Lower leg skin (tissue), 4 donors: ENCODE results near the gene POFUT2. TPM values are rescaled to one million over a fixed set of nuclear protein-coding genes. Genes with fewer than 3 reads are reported as not detected.
A peak's percentile ranks its signal among the peaks of the same experiment; 100 is the strongest.
"Not testable (repeated sequence)": the region's sequence is repeated elsewhere in the genome, so short reads cannot be mapped to it uniquely, and the experiment has no call there.

Experiments used
- DNase-seq, 2 donors: peaks; one replicate each; pipeline ENCODE4 v3.0.0-alpha.2; 2019; ENCODE audit warnings: low spot score in 2 of 2
- H3K4me3 ChIP-seq: fragments of 200-600 bp; sonication (generic); 2 replicates; pipeline ENCODE4 v1.5.1; 2017; ENCODE audit warnings: mild to moderate bottlenecking, low read depth; ENCODE audit not compliant: poor library complexity, severe bottlenecking
- CTCF ChIP-seq, 3 donors: fragments of 450-650 bp; IDR thresholded peaks; one replicate each; pipeline ENCODE4 v1.5.1; 2016; ENCODE audit warnings: antibody characterized with exemption in 3 of 3, mild to moderate bottlenecking in 3 of 3, moderate library complexity in 2 of 3
- POLR2A ChIP-seq, 2 donors: fragments of 450-650 bp; IDR thresholded peaks; one replicate each; pipeline ENCODE4 v1.6.1; 2016 to 2017; ENCODE audit warnings: antibody characterized with exemption in 2 of 2, mild to moderate bottlenecking in 1 of 2, moderate library complexity in 1 of 2
- WGBS, 2 donors: methylation state at CpG; one replicate each; pipeline ENCODE4 v1.1.5; 2018; 5-methylcytosine and 5-hydroxymethylcytosine counted together
- intact Hi-C: fragments of 100-400 bp; cut with DNase I; formaldehyde crosslinking; loops from one replicate; pipeline ENCODE4 v1.15.0; 2023; ENCODE audit warnings: low total_unique reads
- total RNA-seq, 4 donors: library from RNA; depleted of rRNA; stranded (reverse); fragments of >200 nt; gene quantifications; one replicate each; pipeline ENCODE4 v1.1.0, GENCODE V29; 2016

Gene POFUT2
- total RNA-seq, 4 donors from 2014 or later = 15.0 to 22.1 (median 18.9) TPM

GRCh38 chr21:45318556-45319404 is 31.1 kb upstream of the POFUT2 start:
- intact Hi-C loops = no loop called here
- peak in 1 of 2 donors; percentile 92 for DNase-seq
- 76 to 87% methylated on average over 24 of the region's 24 CpGs for WGBS, 2 donors
- H3K4me3 ChIP-seq = no peak overlapping the region
- TF ChIP-seq POLR2A (IDR thresholded peaks at IDR 0.05) (no peak), CTCF (IDR thresholded peaks at IDR 0.05) (peak in 1 of 3 donors; percentile 26)

DNA sequence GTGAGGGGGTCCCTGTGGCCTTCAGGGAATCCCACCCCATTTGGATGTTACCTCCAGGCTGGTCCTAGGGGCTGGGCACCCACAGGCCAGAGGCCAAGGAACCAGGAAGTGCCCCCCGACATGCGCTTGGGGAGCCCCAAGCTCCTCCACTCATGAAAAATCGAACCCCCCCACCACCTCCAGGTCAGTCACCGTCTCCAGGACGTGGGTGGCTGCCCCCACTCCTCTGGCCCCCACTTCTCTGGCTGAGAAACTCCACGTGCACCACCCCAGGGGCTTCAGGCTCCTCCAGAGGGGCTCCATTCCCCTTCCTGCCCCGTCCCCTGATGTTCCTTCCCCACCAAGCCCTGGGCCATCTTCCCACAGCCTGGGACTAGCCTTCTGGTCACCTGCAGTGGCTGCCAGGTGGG is 30.5 kb upstream of the POFUT2 start:
- H3K4me3 ChIP-seq = no peak overlapping the region
- intact Hi-C loops = no loop called here
- 85 to 93% methylated on average over 4 of the region's 7 CpGs for WGBS, 2 donors
- TF ChIP-seq CTCF (IDR thresholded peaks at IDR 0.05) (no peak), POLR2A (IDR thresholded peaks at IDR 0.05) (no peak)
- DNase-seq = no peak

DNA sequence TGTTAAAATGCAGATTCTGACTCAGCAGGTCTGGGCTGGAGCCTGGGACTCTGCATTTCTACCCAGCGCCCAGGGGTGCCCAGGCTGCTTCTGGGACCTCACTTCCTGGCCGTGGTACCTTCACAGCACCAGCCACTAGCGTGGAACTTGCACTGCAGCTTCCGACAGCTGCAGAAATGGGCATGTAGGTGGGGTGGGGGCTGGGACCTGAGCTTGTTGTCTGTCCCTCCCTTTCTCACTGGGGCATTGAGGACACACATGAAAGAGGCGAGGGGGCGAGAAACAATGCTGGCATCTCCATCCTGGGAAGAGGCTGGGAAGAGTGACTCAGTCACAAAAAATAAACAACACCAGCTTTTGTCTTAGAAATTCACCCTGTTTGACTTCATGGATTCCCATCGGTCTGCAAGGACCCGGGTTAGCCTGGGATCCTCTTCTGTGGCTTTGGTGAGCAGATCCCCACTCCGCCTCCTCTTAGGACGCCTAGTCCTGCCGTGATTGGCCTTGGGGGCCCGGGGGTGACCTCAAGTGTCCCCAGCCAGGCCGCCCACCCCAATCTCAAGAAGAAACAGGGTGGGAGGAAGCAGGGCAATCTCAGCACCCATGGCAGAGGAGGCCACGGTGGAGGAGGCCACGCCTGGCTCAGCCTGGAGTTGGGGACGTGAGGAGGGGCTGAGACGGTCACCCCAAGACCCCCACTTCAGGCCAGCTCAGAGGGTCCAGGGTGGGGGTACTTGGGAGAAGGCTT is 29.9 kb upstream of the POFUT2 start:
- TF ChIP-seq CTCF (IDR thresholded peaks at IDR 0.05) (no peak), POLR2A (IDR thresholded peaks at IDR 0.05) (no peak)
- H3K4me3 ChIP-seq = no peak overlapping the region
- no peak for DNase-seq
- 53 to 61% methylated on average over 17 of the region's 17 CpGs for WGBS, 2 donors
- intact Hi-C loops = no loop called here

DNA sequence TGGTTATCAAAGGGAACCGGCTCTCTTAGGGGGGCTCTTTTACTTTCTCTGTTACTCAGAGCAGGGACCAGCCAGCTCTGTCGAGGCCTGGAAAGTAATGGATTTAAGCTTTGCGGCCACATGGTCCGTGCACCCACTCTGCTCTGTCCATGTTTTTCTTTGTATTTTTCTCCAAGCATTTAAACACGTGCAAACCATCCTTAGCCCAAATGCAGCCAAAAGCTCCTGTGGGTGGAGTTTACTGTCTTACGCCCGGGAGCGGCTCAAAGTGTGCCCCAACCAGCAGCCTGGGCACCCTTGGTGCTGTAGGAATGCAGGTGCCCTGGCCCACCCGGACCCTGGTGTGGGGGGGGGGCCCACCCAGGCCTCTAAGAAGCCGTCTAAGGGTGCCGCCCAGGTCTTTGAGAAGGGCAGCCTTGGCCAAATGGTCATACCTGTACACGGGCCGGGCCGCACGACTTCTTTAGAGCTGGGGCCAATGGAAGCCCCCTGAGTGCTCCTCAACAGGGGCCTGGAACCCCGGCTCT is 29.2 kb upstream of the POFUT2 start:
- DNase-seq = no peak
- intact Hi-C loops = no loop called here
- WGBS, 2 donors = 77 to 78% methylated on average over 15 to 16 of the region's 16 CpGs
- H3K4me3 ChIP-seq = no peak overlapping the region
- TF ChIP-seq CTCF (IDR thresholded peaks at IDR 0.05) (no peak), POLR2A (IDR thresholded peaks at IDR 0.05) (no peak)

DNA sequence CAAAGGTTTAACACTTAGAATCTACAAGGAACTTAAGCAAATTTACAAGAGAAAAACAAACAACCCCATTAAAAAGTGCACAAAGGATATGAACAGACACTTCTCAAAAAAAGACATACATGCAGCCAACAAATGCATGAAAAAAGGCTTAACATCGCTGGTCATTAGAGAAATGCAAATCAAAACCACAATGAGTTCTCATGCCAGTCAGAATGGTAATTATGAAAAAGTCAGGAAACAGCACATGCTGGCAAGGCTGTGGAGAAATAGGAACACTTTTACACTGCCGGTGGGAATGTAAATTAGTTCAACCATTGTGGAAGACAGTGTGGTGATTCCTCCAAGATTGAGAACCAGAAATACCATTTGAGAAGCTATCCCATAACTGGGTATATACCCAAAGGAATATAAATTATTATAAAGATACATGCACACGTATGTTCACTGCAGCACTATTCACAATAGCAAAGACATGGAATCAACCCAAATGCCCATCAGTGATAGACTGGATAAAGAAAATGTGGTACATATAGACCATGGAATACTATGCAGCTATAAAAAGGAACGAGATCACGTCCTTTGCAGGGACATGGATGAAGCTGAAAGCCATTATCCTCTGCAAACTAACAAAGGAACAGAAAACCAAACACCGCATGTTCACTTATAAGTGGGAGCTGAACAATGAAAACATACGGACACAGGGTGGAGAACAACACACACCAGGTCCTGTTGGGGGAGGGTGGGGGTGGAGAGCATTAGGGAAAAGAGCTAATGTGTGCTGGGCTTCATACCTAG is 28.2 kb upstream of the POFUT2 start:
- H3K4me3 ChIP-seq, DNase-seq, intact Hi-C loops: not testable (repeated sequence)
- 44 to 53% methylated on average over 7 of the region's 7 CpGs for WGBS, 2 donors
